Hematopoietic multipotent progenitor cell treated with erythropoietin and hydrocortisone succinate and interleukin-3 and kit ligand, for 6 days (in vitro differentiated cells): ENCODE data around the gene HEXIM1.

Source experiments
- DNase-seq: peaks from one replicate; pipeline ENCODE4 v3.0.0-alpha.2; 2015

Gene HEXIM1

GRCh38 chr17:45148183-45149036, at the start of gene HEXIM1:
TSS of gene HEXIM1 (plus strand) at chr17:45148475. CDS start at chr17:45149191, 716 bp downstream.
- peak; percentile 100 for DNase-seq

GRCh38 chr17:45098869-45099616, 49.2 kb upstream of the HEXIM1 start:
- peak; percentile 85 for DNase-seq

GRCh38 chr17:45101546-45101882, 46.8 kb upstream of the HEXIM1 start:
- no peak for DNase-seq

- DNase-seq = no peak
Observed at GRCh38 chr17:45101883-45102811, 46.1 kb upstream of the HEXIM1 start.

- DNase-seq = no peak
Observed at GRCh38 chr17:45102856-45103255, 45.4 kb upstream of the HEXIM1 start.

- no peak for DNase-seq
Observed at GRCh38 chr17:45103269-45103795, 44.9 kb upstream of the HEXIM1 start.

GRCh38 chr17:45104029-45104428, 44.2 kb upstream of the HEXIM1 start:
- no peak for DNase-seq

- DNase-seq = no peak
Observed at GRCh38 chr17:45104497-45104896, 43.8 kb upstream of the HEXIM1 start.

- no peak for DNase-seq
Observed at GRCh38 chr17:45104907-45105624, 43.2 kb upstream of the HEXIM1 start.

GRCh38 chr17:45106096-45106495, 42.2 kb upstream of the HEXIM1 start:
- DNase-seq = no peak

GRCh38 chr17:45106582-45106981, 41.7 kb upstream of the HEXIM1 start:
- DNase-seq = no peak

GRCh38 chr17:45107293-45108010, 40.8 kb upstream of the HEXIM1 start:
- DNase-seq = no peak

GRCh38 chr17:45108051-45108450, 40.2 kb upstream of the HEXIM1 start:
- no peak for DNase-seq

- DNase-seq = no peak
Observed at GRCh38 chr17:45108595-45109521, 39.4 kb upstream of the HEXIM1 start.

- no peak for DNase-seq
Observed at GRCh38 chr17:45110676-45111611, 37.3 kb upstream of the HEXIM1 start.

GRCh38 chr17:45111850-45112249, 36.4 kb upstream of the HEXIM1 start:
- no peak for DNase-seq

- no peak for DNase-seq
Observed at GRCh38 chr17:45112559-45113423, 35.5 kb upstream of the HEXIM1 start.

- no peak for DNase-seq
Observed at GRCh38 chr17:45113424-45113754, 34.9 kb upstream of the HEXIM1 start.
